GM21825 (cell line): ENCODE data around the gene SORT1.
"Not testable (repeated sequence)": the region's sequence is repeated elsewhere in the genome, so short reads cannot be mapped to it uniquely, and the experiment has no call there.

Source experiments
- ATAC-seq: cut with Tn5 transposase; IDR thresholded peaks from one replicate; pipeline ENCODE4 v1.9.1; 2021; ENCODE audit warnings: mild to moderate bottlenecking, moderate library complexity; ENCODE audit not compliant: unreplicated experiment

Gene SORT1

GRCh38 chr1:109350182-109350581 lies 47.5 kb downstream of the SORT1 start:
- ATAC-seq, result no peak

- no peak for ATAC-seq
Measured at GRCh38 chr1:109347511-109347910, 50.2 kb downstream of the SORT1 start.

- ATAC-seq, result no peak
Measured at GRCh38 chr1:109341944-109342930, 55.5 kb downstream of the SORT1 start.

- ATAC-seq, result no peak
Measured at GRCh38 chr1:109338608-109339007, 59.1 kb downstream of the SORT1 start.

GRCh38 chr1:109338091-109338490 lies 59.6 kb downstream of the SORT1 start:
- ATAC-seq, result no peak

GRCh38 chr1:109335091-109335490 lies 62.6 kb downstream of the SORT1 start:
- no peak for ATAC-seq

GRCh38 chr1:109331113-109331512 lies 66.6 kb downstream of the SORT1 start:
- no peak for ATAC-seq

- no peak for ATAC-seq
Measured at GRCh38 chr1:109327285-109327684, 70.4 kb downstream of the SORT1 start.

GRCh38 chr1:109322974-109323373 lies 74.7 kb downstream of the SORT1 start:
- ATAC-seq, result no peak

- no peak for ATAC-seq
Measured at GRCh38 chr1:109319114-109319513, 78.6 kb downstream of the SORT1 start.

- no peak for ATAC-seq
Measured at GRCh38 chr1:109316506-109316905, 81.2 kb downstream of the SORT1 start.

GRCh38 chr1:109315288-109315687 lies 82.4 kb downstream of the SORT1 start:
- no peak for ATAC-seq

GRCh38 chr1:109314795-109315194 lies 82.9 kb downstream of the SORT1 start:
- no peak for ATAC-seq

- ATAC-seq, result no peak
Measured at GRCh38 chr1:109312978-109313775, 84.5 kb downstream of the SORT1 start.

- ATAC-seq, result no peak
Measured at GRCh38 chr1:109312246-109312645, 85.5 kb downstream of the SORT1 start.

- no peak for ATAC-seq
Measured at GRCh38 chr1:109309347-109309746, 88.4 kb downstream of the SORT1 start.

GRCh38 chr1:109307274-109308021 lies 90.3 kb downstream of the SORT1 start:
- ATAC-seq, result no peak

GRCh38 chr1:109306832-109307273 lies 90.9 kb downstream of the SORT1 start, which contains the start of gene MYBPHL:
Gene MYBPHL, minus strand, starts transcription at chr1:109307011. Its CDS starts 20 bp downstream, at chr1:109306991.
- no peak for ATAC-seq

- ATAC-seq, result not testable (repeated sequence)
Measured at GRCh38 chr1:109305991-109306390, 91.7 kb downstream of the SORT1 start.

GRCh38 chr1:109304226-109304920 lies 93.3 kb downstream of the SORT1 start:
- ATAC-seq, result no peak
